IMR-90 (cell line): ENCODE data around the gene UTP4. TPM values are rescaled to one million over a fixed set of nuclear protein-coding genes. Genes with fewer than 3 reads are reported as not detected.

Experiments used
- ATAC-seq: fragments of 200-7000 bp; cut with Tn5 transposase; 2 replicates; pipeline ENCODE4 v1.9.1; 2020; ENCODE audit warnings: low read depth, mild to moderate bottlenecking, moderate library complexity
- BruUV-seq: library from RNA; stranded (reverse); fragments of 400-500 nt; replicated peaks from 2 replicates; lab custom pipeline; 2021; lab: Mats Ljungman, UMichigan
- CTCF ChIA-PET: fragments of 300-600 bp; formaldehyde crosslinking; extraction: SDS; loops from one replicate; lab custom pipeline; 2021; ENCODE audit warnings: antibody characterized with exemption; lab: Yijun Ruan, JAX
- POLR2A ChIA-PET: fragments of 300-600 bp; sonication (Branson Sonifier 250); formaldehyde crosslinking; loops from one replicate; lab custom pipeline; 2022; ENCODE audit warnings: antibody characterized with exemption; ENCODE audit not compliant: unreplicated experiment; lab: Charles Lee
- DNase-seq: peaks from one replicate; pipeline ENCODE4 v3.0.0; 2013
- H2AFZ ChIP-seq: replicated peaks from 2 replicates; pipeline ENCODE3; 2013; ENCODE audit warnings: low read length, mild to moderate bottlenecking; ENCODE audit not compliant: poor library complexity
- H2AK5ac ChIP-seq: 2 replicates; pipeline ENCODE4 v1.6.1; 2013; ENCODE audit warnings: low read depth, low read length, inconsistent platforms
- H2AK9ac ChIP-seq: replicated peaks from 2 replicates; pipeline ENCODE3; 2013; ENCODE audit warnings: mild to moderate bottlenecking, low read depth, low read length, moderate library complexity; ENCODE audit not compliant: poor library complexity
- H2BK120ac ChIP-seq: 2 replicates; pipeline ENCODE4 v1.6.1; 2013; ENCODE audit warnings: low read depth, low read length, inconsistent platforms
- H2BK15ac ChIP-seq: 3 replicates; pipeline ENCODE4 v1.6.1; 2013; ENCODE audit warnings: low read depth, low read length, inconsistent platforms
- H2BK20ac ChIP-seq: 2 replicates; pipeline ENCODE4 v1.6.1; 2013; ENCODE audit warnings: low read depth, mild to moderate bottlenecking, inconsistent platforms, low read length, moderate library complexity
- H2BK5ac ChIP-seq: 2 replicates; pipeline ENCODE4 v1.6.1; 2013; ENCODE audit warnings: mild to moderate bottlenecking, low read depth, low read length, inconsistent platforms; ENCODE audit not compliant: poor library complexity, severe bottlenecking
- H3K14ac ChIP-seq: replicated peaks from 2 replicates; pipeline ENCODE4 v1.6.1; 2013; ENCODE audit warnings: low read depth, low read length, inconsistent platforms
- H3K18ac ChIP-seq: 2 replicates; pipeline ENCODE4 v1.6.1; 2013; ENCODE audit warnings: low read depth, low read length, control low read depth
- H3K23ac ChIP-seq: 2 replicates; pipeline ENCODE4 v1.6.1; 2013; ENCODE audit warnings: low read depth, low read length, inconsistent platforms
- H3K27ac ChIP-seq: 2 replicates; pipeline ENCODE4 v1.5.1; 2013; ENCODE audit warnings: mild to moderate bottlenecking, control low read depth, low read length; ENCODE audit not compliant: insufficient read depth
- H3K27me3 ChIP-seq: 2 replicates; pipeline ENCODE4 v1.6.1; 2013; ENCODE audit warnings: low read length; ENCODE audit not compliant: control insufficient read depth, insufficient read depth
- H3K36me3 ChIP-seq: 2 replicates; pipeline ENCODE4 v1.6.1; 2013; ENCODE audit warnings: low read length, mixed read lengths; ENCODE audit not compliant: control insufficient read depth, insufficient read depth
- H3K4ac ChIP-seq: 2 replicates; pipeline ENCODE4 v1.6.1; 2013; ENCODE audit warnings: low read depth, low read length, inconsistent platforms
- H3K4me1 ChIP-seq: 2 replicates; pipeline ENCODE4 v1.6.1; 2013; ENCODE audit warnings: low read length, mixed read lengths; ENCODE audit not compliant: control insufficient read depth, insufficient read depth
- H3K4me2 ChIP-seq: 2 replicates; pipeline ENCODE4 v1.6.1; 2013; ENCODE audit warnings: low read depth, mild to moderate bottlenecking, control low read depth, low read length, moderate library complexity
- H3K4me3 ChIP-seq: 2 replicates; pipeline ENCODE4 v1.5.1; 2013; ENCODE audit warnings: low read depth, mild to moderate bottlenecking, control low read depth, low read length, moderate library complexity; ENCODE audit not compliant: insufficient read depth
- H3K56ac ChIP-seq: 2 replicates; pipeline ENCODE4 v1.6.1; 2013; ENCODE audit warnings: low read length, inconsistent platforms; ENCODE audit not compliant: insufficient read depth; ENCODE audit errors: extremely low read depth
- H3K79me1 ChIP-seq, 2 experiments: 2 replicates each; pipeline ENCODE4 v1.6.1; 2013; ENCODE audit warnings: low read length in 2 of 2, inconsistent platforms in 1 of 2, low read depth in 1 of 2
- H3K9ac ChIP-seq: 2 replicates; pipeline ENCODE4 v1.6.1; 2013; ENCODE audit warnings: low read depth, low read length, control low read depth
- H3K9me1 ChIP-seq: 2 replicates; pipeline ENCODE4 v1.6.1; 2013; ENCODE audit warnings: low read length, inconsistent platforms; ENCODE audit not compliant: insufficient read depth
- H3K9me3 ChIP-seq: 2 replicates; pipeline ENCODE4 v1.6.1; 2013; ENCODE audit warnings: low read length; ENCODE audit not compliant: control insufficient read depth, insufficient read depth
- H4K20me1 ChIP-seq: 2 replicates; pipeline ENCODE4 v1.6.1; 2013; ENCODE audit warnings: low read length, inconsistent platforms; ENCODE audit not compliant: insufficient read depth
- H4K5ac ChIP-seq: 2 replicates; pipeline ENCODE4 v1.6.1; 2013; ENCODE audit warnings: mild to moderate bottlenecking, low read depth, low read length, control low read depth
- H4K8ac ChIP-seq, 2 experiments: 2 replicates each; pipeline ENCODE4 v1.6.1; 2013; ENCODE audit warnings: low read depth in 2 of 2, low read length in 2 of 2, control low read depth in 1 of 2, inconsistent platforms in 1 of 2
- H4K91ac ChIP-seq: 2 replicates; pipeline ENCODE4 v1.6.1; 2013; ENCODE audit warnings: low read depth, low read length, inconsistent platforms; ENCODE audit not compliant: insufficient read depth
- CEBPB ChIP-seq: IDR thresholded peaks from 2 replicates; pipeline ENCODE4 v1.6.1; 2012; ENCODE audit warnings: low read depth, low read length, improper control_type of control experiment
- FOS ChIP-seq: fragments of 150-350 bp; IDR thresholded peaks from 2 replicates; pipeline ENCODE4 v1.6.1; 2016; ENCODE audit warnings: low read depth, low read length
- MAFK ChIP-seq: IDR thresholded peaks from 2 replicates; pipeline ENCODE4 v1.6.1; 2012; ENCODE audit warnings: low read depth, low read length, improper control_type of control experiment
- NFE2L2 ChIP-seq: fragments of 150-350 bp; IDR thresholded peaks from 2 replicates; pipeline ENCODE4 v1.6.1; 2016; ENCODE audit warnings: low read depth, mild to moderate bottlenecking, low read length
- RCOR1 ChIP-seq: IDR thresholded peaks from 2 replicates; pipeline ENCODE4 v1.6.1; 2012; ENCODE audit warnings: mild to moderate bottlenecking, low read length, improper control_type of control experiment; ENCODE audit not compliant: insufficient replicate concordance
- USF2 ChIP-seq: fragments of 150-350 bp; IDR thresholded peaks from 2 replicates; pipeline ENCODE4 v1.6.1; 2017; ENCODE audit warnings: mild to moderate bottlenecking, antibody characterized with exemption, low read length, low read depth
- WGBS, 2 experiments: methylation state at CpG; one replicate each; pipeline versions ENCODE4 v1.1.5 to v1.1.7; 2013; ENCODE audit warnings: missing lambda C conversion rate in 2 of 2; ENCODE audit not compliant: insufficient read length in 1 of 2; ENCODE audit errors: extremely low coverage in 2 of 2; 5-methylcytosine and 5-hydroxymethylcytosine counted together
- dilution Hi-C: fragments of 300-500 bp; cut with HindIII; formaldehyde crosslinking; loops from one replicate; pipeline ENCODE4 v1.14.3; 2018; ENCODE audit warnings: low sequenced_read_pairs; ENCODE audit not compliant: unreplicated experiment
- in situ Hi-C: fragments of 300-500 bp; cut with MboI; formaldehyde crosslinking; loops from 3 replicates; pipeline ENCODE4 v1.14.3; 2019; ENCODE audit warnings: low sequenced_read_pairs, inconsistent platforms, mixed read lengths
- intact Hi-C: fragments of 100-400 bp; cut with micrococcal nuclease; formaldehyde crosslinking; loops from 2 replicates; pipeline ENCODE4 v1.10.0; 2022
- polyA plus RNA-seq, 3 experiments: library from polyadenylated mRNA; depleted of rRNA; stranded (reverse); fragments of >200 nt; gene quantifications; 2 replicates each; pipeline ENCODE4 v1.2.3, GENCODE V29; 2012; ENCODE audit warnings: low replicate concordance in 1 of 3
- total RNA-seq: library from RNA; depleted of rRNA; stranded (reverse); fragments of >200 nt; gene quantifications from 2 replicates; pipeline ENCODE4 v1.2.3, GENCODE V29; 2012

UTP4 gene
- total and polyA plus RNA-seq, 2 of the 4 experiments (the other 2 are of a cell fraction) = 32.1 to 61.8 TPM

GRCh38 chr16:69201787-69202186 lies 69.3 kb downstream of the UTP4 start:
- Histone ChIP-seq H3K36me3 (no peaks in the 10 kb centered on the region), H3K9ac (peak overlapping the region; percentile 6; the same call in 1 of the 2 replicates), H3K4me1 (peaks cover 31% of the 10 kb centered on the region), H2BK5ac (peak overlapping the region; percentile 62), H3K23ac (peak overlapping the region; percentile 63; the same call in 1 of the 2 replicates), H2BK20ac (peak overlapping the region; percentile 29; the same call in 1 of the 2 replicates), H3K4me2 (peak overlapping the region; percentile 31; the same call in 1 of the 2 replicates), H3K14ac (peak overlapping the region; percentile 61), H4K8ac (peak overlapping the region in 1 of 2 experiments; percentile 14; a peak in 1 of 4 replicates), H3K4ac (peak overlapping the region; percentile 40; the same call in 1 of the 2 replicates), H2BK15ac (0 out of 3 replicates have a peak overlapping the region, but pooled peaks have one; percentile 9), H4K5ac (peak overlapping the region; percentile 34; the same call in 1 of the 2 replicates), H3K56ac (no peak overlapping the region), H3K9me3 (no peaks in the 10 kb centered on the region), H2AFZ (no peak overlapping the region), H2BK120ac (peak overlapping the region; percentile 35; the same call in 1 of the 2 replicates), H3K27me3 (no peaks in the 10 kb centered on the region), H3K27ac (peak overlapping the region; percentile 41; the same call in 1 of the 2 replicates), H3K18ac (peak overlapping the region; percentile 48), H4K20me1 (peaks cover 45% of the 10 kb centered on the region; the same call in 1 of the 2 replicates), H3K4me3 (no peak overlapping the region), H3K9me1 (peaks cover 11% of the 10 kb centered on the region), H4K91ac (peak overlapping the region; percentile 35; the same call in 1 of the 2 replicates), H2AK5ac (peak overlapping the region; percentile 42; the same call in 1 of the 2 replicates), H2AK9ac (no peak overlapping the region), H3K79me1 (peaks cover 12 to 76% of the 10 kb centered on the region in 2 experiments)
- CTCF ChIA-PET = interaction anchor here (0.5 kb wide), 1 partner anchor 14 kb away, joined by 7 read pairs; no protein-coding TSS in a partner anchor
- DNase-seq = peak; percentile 30
- dilution Hi-C loops = no loop called here
- no TSS peak for BruUV-seq
- in situ Hi-C loops = no loop called here
- ATAC-seq = no peak; the same call in 1 of the 2 replicates
- no CpG with 5 or more reads among the region's 2 CpGs for WGBS, 2 experiments
- intact Hi-C loops = no loop called here
- POLR2A ChIA-PET = interaction anchor here (0.8 kb wide), 1 partner anchor 13 kb away, joined by 3 read pairs; no protein-coding TSS in a partner anchor
- TF ChIP-seq CEBPB (peak; percentile 77), FOS (0 out of 2 replicates have a peak, but pooled peaks have one; percentile 14), USF2 (no peak), NFE2L2 (no peak), MAFK (no peak), RCOR1 (no peak)
